ENCODE measurements around the gene RPRD1B. TPM values are rescaled to one million over a fixed set of nuclear protein-coding genes. Genes with fewer than 3 reads are reported as not detected.

The RPRD1B gene
- total and polyA plus RNA-seq, 2 of the 13 experiments (the other 11 are each of a cell fraction or from before 2014, with no cell fraction given) = 31.1 to 41.5 TPM

GRCh38 chr20:38033330-38034107 lies at the start of gene RPRD1B, which contains the start of gene TTI1 (continued):
- TF ChIP-seq YEATS2 (CRISPR knock-in tag; IDR thresholded peaks at IDR 0.05; ENCODE audit: borderline replicate concordance) (peak; percentile 98), PPARG (CRISPR knock-in tag; conservative IDR thresholded peaks at IDR 0.05) (peak; percentile 90), KLF16 (CRISPR knock-in tag; IDR thresholded peaks at IDR 0.05) (peak; percentile 90 to 97; a peak in 3 of 4 replicates), ZNF609 (CRISPR knock-in tag; IDR thresholded peaks at IDR 0.05; ENCODE audit: borderline replicate concordance) (peak; percentile 86), ZNF678 (CRISPR knock-in tag; IDR thresholded peaks at IDR 0.05) (peak; percentile 80), ARHGAP35 (CRISPR knock-in tag; IDR thresholded peaks at IDR 0.05; ENCODE audit: borderline replicate concordance) (peak; percentile 94), ATAD3A (CRISPR knock-in tag; IDR thresholded peaks at IDR 0.05) (no peak; the same call in 1 of the 2 replicates), ZNF629 (CRISPR knock-in tag; conservative IDR thresholded peaks at IDR 0.05) (peak; percentile 12; the same call in 1 of the 2 replicates), ZNF891 (CRISPR knock-in tag; IDR thresholded peaks at IDR 0.05) (peak; percentile 99), ZNF839 (CRISPR knock-in tag; IDR thresholded peaks at IDR 0.05; ENCODE audit: borderline replicate concordance) (peak; percentile 100), SRF (IDR thresholded peaks at IDR 0.05; ENCODE audit: low read depth, low read length) (peak; percentile 81), MYC (CRISPR knock-in tag; IDR thresholded peaks at IDR 0.05; ENCODE audit: borderline replicate concordance) (peak; percentile 89; the same call in 1 of the 2 replicates), ZNF512B (CRISPR knock-in tag; IDR thresholded peaks at IDR 0.05; ENCODE audit: borderline replicate concordance) (peak; percentile 52; the same call in 1 of the 2 replicates), ZNF761 (CRISPR knock-in tag; conservative IDR thresholded peaks at IDR 0.05) (peak; percentile 73; the same call in 1 of the 2 replicates), GTF3A (CRISPR knock-in tag; conservative IDR thresholded peaks at IDR 0.05) (peak; percentile 75), GTF2F1 (IDR thresholded peaks at IDR 0.05; ENCODE audit: low read length) (no peak; the same call in 1 of the 2 replicates), ZNF777 (CRISPR knock-in tag; IDR thresholded peaks at IDR 0.05) (peak; percentile 85), ZNF556 (CRISPR knock-in tag; IDR thresholded peaks at IDR 0.05; ENCODE audit: borderline replicate concordance) (peak; percentile 89; the same call in 1 of the 2 replicates), SAP130 (CRISPR knock-in tag; IDR thresholded peaks at IDR 0.05; ENCODE audit: low read depth) (peak; percentile 98), AKAP8 (CRISPR knock-in tag; IDR thresholded peaks at IDR 0.05) (peak; percentile 51; the same call in 1 of the 2 replicates)
